ENCODE results near the gene CCDC178.
A peak's percentile ranks its signal among the peaks of the same experiment; 100 is the strongest.
"Not testable (repeated sequence)": the region's sequence is repeated elsewhere in the genome, so short reads cannot be mapped to it uniquely, and the experiment has no call there.

Gene CCDC178

DNA sequence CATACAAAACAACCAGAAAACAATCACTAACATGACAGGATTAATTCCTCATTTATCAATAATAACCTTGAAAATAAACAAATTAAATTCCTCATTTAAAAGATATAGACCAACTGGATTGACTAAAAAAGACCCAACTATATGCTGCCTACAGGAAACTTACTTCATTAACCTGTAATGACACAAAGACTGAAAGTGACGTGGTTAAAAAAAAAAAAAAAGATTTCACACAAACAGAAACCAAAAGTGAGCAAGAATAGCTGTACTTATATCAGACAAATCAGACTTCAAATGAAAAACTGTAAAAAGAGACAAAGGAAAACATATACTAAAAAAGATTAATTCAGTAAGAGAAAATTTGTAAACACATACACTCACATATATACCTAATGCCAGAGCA lies 201.2 kb downstream of the CCDC178 start:
- no peak for DNase-seq (ENCODE audit: low read depth in 2 of 3, low spot score in 2 of 3)

GRCh38 chr18:33232318-33232626 lies 208.2 kb downstream of the CCDC178 start:
- no peak for DNase-seq (ENCODE audit: low read depth in 2 of 3, low spot score in 2 of 3)

DNA sequence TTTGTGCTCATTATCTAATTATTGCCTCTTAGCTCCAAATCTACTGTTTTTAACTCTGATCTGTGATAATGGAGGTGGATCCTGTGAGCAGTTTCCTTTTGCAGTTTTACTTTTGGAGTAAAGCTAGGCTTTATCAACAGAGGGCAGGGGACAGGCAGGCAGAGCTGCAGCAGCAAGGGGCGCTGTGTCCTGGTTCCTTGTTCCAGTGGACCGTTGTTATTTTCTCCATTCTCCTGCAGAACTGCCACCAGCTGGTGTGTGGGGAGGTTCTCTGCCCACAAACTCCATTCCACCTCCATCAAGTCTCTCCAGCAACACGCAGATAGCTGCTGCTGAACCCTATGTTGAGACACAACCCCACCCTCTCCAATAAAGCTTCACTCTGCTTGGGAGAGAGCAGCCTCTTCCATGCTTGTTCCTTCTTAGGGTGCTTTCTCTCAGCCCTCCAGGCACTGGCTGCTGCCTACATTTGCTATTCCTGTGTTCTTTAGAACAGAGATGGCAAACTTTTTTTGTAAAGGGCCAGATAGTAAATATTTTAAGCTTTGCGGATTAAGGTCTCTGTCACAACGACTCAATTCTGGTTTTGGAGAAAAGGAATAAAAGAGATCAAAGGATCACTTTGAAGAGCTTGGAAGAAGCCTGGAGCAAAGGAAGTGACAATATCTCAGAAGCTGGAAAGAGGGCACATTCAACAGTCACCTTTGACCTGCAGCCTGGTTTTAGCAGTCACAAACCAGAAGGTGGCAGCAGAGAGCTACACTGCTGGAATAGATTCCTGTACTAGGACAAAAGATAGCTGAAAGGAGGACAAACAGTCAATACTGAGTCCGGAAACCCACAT lies 208.8 kb downstream of the CCDC178 start:
- DNase-seq (ENCODE audit: low read depth in 2 of 3, low spot score in 2 of 3) = peak in 2 of 3 experiments; percentile 1 to 44

DNA sequence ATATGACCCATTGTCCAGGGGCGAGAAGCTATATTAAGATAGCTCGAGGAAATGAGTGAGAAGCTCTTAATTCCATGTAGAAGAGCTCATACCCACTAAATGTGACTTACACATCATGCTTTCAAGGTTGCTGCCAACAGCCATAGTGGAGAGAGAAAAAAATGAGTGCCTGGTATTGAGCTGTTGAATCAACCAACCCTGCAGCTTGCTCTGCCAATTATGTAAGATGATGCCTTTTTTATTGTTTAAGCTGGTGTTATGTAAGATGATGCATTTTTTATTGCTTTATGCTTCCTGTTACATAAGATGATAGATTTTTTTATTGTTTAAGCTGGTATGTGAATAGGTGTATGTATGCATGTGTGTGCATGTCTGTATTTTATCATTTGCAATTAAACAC lies 228.2 kb downstream of the CCDC178 start:
- DNase-seq (ENCODE audit: low read depth in 2 of 3, low spot score in 2 of 3) = no peak

DNA sequence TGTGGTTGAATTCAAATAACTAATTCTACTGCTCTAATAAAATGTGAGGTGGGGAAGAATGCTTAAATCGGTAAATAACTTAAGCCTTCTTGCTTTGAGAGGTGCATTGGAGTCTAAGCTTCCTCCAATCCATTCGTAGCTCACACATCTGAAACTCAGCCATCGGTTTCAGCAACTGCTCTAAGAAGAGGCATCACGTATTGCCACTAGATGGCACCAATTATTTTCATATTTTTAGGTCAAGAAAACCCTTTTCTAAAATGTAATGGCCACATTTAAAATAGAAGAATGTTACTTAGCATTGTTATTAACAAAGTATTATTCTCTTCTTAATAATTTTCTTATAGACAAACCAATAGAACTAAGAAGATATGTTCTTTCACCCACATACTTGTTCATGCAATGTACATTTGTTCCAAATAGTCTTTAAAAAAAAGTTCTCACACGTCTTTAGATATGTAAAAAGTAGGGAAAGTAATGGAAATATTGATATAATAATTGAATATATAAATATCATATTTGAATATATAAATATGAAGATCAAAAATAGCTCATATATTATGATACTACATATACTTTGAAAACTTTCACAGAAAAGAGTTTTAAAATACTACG lies 229.8 kb downstream of the CCDC178 start:
- DNase-seq (ENCODE audit: low read depth in 2 of 3, low spot score in 2 of 3) = no peak

DNA sequence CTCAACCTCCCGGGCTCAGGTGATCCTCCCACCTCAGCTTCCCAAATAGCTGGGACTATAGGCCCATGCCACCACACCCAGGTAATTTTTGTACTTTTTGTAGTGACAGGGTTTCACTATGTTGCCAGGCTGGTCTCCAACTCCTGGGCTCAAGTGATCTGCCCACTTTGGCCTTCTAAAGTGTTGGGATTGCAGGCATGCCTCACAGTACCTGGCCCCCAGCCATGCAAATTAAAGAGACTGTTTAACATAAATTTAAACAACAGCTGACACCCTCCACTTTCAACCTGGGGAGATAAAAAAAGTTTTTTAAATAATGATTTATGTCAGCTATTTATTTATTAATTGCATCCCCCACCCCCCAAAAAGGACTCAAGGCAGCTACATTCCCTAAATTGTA lies 234.7 kb downstream of the CCDC178 start:
- DNase-seq (ENCODE audit: low read depth in 2 of 3, low spot score in 2 of 3) = no peak

DNA sequence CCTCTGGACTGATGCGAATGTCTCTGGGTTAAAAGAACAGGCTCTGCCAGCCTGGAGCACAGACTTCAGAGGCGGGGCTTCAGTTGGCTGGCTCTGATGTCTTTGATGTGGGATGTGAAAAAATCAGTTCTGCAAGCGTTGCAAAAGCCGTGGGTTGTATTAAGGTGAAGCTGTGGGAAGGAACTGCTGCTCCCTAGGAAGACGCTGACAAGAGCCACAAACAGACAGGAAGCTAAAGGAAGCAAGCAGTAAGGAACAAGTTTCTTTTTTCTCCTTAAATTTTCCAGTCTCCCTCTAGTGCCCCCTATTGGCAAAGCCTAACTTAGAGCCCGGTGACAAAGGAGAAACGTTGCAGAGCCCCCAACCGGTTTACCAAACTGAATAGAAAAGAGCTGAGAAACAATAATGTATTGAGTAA lies 239.0 kb downstream of the CCDC178 start:
- DNase-seq (ENCODE audit: low read depth in 2 of 3, low spot score in 2 of 3) = no peak

GRCh38 chr18:33195795-33196194 lies 244.7 kb downstream of the CCDC178 start:
- no peak for DNase-seq (ENCODE audit: low read depth in 2 of 3, low spot score in 2 of 3)

GRCh38 chr18:33194793-33195192 lies 245.7 kb downstream of the CCDC178 start:
- no peak for DNase-seq (ENCODE audit: low read depth in 2 of 3, low spot score in 2 of 3)

DNA sequence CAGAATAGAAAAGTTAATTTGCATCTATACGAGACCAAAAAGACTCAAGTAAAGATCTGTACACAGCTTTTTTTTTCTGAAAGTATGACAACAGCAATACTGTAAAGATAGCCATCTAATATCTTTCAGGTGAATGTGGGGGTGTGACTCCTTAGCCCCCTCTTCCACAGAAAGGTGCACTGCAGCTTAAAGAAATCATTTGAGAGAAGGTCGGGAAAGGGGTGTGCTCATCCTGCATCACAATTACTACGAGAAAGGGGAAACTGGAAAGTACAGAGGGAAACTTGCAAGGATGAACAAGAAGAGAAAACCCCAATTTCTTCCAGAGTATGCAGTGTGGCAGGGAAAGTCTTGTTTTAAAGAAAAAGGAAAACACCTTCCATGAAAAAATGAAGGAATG lies 255.6 kb downstream of the CCDC178 start:
- no peak for DNase-seq (ENCODE audit: low read depth in 2 of 3, low spot score in 2 of 3)

DNA sequence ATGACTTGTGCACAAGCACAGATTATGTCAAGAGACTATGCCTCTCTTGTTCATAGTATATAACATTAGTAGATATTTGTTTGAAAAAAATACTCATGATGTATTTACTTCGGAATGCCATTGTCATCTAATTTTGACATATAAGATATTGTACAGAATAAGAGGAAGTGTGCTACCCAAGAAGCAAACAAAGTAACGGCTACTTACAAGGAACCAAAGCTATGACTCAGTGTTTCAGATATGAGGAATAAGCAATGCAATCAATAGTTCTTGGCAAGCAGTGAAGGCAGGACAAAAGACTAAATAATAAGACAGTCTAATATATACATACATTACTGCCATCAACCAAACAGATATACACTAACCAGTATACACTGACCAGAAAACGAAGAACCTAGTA lies 256.3 kb downstream of the CCDC178 start:
- no peak for DNase-seq (ENCODE audit: low read depth in 2 of 3, low spot score in 2 of 3)

- DNase-seq (ENCODE audit: low read depth in 2 of 3, low spot score in 2 of 3) = no peak
Observed at GRCh38 chr18:33183136-33183535, 257.4 kb downstream of the CCDC178 start.

- no peak for DNase-seq (ENCODE audit: low read depth in 2 of 3, low spot score in 2 of 3)
Observed at GRCh38 chr18:33181016-33181415, 259.5 kb downstream of the CCDC178 start.

- DNase-seq (ENCODE audit: low read depth in 2 of 3, low spot score in 2 of 3) = no peak
Observed at GRCh38 chr18:33169218-33169617, 271.3 kb downstream of the CCDC178 start.

DNA sequence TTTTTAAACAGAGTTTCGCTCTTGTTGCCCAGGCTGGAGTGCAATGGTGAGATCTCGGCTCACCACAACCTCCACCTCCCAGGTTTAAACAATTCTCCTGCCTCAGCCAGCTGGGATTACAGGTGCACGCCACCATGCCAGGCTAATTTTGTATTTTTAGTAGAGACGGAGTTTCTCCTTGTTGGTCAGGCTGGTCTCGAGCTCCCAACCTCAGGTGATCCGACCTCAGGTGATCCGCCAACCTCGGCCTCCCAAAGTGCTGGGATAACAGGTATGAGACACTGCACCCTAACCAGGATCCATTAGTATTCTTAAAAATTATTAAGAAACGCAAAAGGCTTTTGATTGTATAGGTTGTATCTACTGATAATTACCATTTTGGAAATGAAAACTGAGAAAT lies 276.4 kb downstream of the CCDC178 start:
- not testable (repeated sequence) for DNase-seq (ENCODE audit: low read depth in 2 of 3, low spot score in 2 of 3)

DNA sequence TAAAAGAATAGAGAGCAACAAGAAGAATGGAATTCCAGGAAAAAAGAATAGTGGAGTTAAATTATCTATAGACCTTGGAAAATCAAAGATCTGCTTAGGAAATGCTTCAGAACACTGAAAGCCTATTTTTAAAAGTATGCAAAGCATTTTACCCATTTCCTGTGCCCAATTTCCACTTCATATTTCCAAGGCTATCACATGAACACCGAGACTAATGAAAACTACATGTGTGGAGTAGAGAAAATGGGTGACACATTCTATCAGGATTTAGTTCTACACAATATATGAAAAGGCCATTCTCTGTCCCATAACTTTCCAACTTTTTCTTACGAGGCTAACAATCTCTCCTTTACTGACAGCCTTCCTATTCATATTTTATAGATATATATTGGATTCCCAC lies 279.4 kb downstream of the CCDC178 start:
- DNase-seq (ENCODE audit: low read depth in 2 of 3, low spot score in 2 of 3) = no peak

GRCh38 chr18:33159151-33159550 lies 281.4 kb downstream of the CCDC178 start:
- DNase-seq (ENCODE audit: low read depth in 2 of 3, low spot score in 2 of 3) = no peak

GRCh38 chr18:33157893-33158292 lies 282.6 kb downstream of the CCDC178 start:
- no peak for DNase-seq (ENCODE audit: low read depth in 2 of 3, low spot score in 2 of 3)

DNA sequence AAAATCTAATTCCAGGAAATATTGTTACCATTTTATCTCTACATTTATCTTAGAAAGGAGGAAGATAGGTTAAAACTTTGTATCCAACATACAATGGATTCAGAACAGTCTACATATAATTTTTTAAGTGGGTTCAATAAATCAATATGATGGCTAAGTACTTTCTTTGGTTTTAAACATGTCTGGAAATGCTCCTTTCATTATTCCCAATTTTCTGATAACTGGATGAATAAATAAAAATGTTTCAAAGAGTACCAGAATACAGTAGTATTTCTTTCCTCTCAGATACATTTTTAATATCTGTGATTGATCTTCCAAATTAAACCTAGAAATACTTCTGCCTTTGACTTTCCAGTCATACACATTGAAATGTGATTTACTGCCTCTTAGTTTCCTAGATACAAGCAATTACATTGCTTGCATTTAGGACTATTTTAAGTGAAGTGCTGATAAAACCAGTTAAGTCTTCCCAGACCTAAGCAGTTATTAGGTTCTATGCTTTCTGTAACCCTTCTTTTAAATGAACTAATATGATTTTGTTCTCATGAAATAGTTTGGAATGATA lies 283.5 kb downstream of the CCDC178 start:
- no peak for DNase-seq (ENCODE audit: low read depth in 2 of 3, low spot score in 2 of 3)

- DNase-seq (ENCODE audit: low read depth in 2 of 3, low spot score in 2 of 3) = no peak
Observed at GRCh38 chr18:33154049-33154448, 286.5 kb downstream of the CCDC178 start.

- DNase-seq (ENCODE audit: low read depth in 2 of 3, low spot score in 2 of 3) = no peak
Observed at GRCh38 chr18:33152376-33152775, 288.1 kb downstream of the CCDC178 start.

DNA sequence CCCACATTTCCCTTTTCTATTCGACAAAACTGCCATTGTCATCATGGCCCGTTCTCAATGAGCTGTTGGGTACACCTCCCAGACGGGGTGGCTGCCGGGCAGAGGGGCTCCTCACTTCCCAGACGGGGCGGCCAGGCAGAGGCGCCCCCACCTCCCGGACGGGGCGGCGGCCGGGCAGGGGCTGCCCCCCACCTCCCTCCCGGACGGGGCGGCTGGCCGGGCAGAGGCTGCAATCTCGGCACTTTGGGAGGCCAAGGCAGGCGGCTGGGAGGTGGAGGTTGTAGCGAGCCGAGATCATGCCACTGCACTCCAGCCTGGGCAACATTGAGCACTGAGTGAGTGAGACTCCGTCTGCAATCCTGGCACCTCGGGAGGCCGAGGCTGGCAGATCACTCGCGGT lies 292.7 kb downstream of the CCDC178 start:
- not testable (repeated sequence) for DNase-seq (ENCODE audit: low read depth in 2 of 3, low spot score in 2 of 3)

GRCh38 chr18:33146014-33146413 lies 294.5 kb downstream of the CCDC178 start:
- no peak for DNase-seq (ENCODE audit: low read depth in 2 of 3, low spot score in 2 of 3)

All from activated CD8-positive, alpha-beta memory T cell treated with anti-CD3 and anti-CD28 coated beads for 48 hours (primary cell).